ENCODE results near the gene AUTS2.

The AUTS2 gene

GRCh38 chr7:69605070-69605469 is 6.8 kb downstream of the AUTS2 start:
- TF ChIP-seq CTCF (IDR thresholded peaks at IDR 0.05; ENCODE audit: insufficient read depth, low read depth, low read length, missing control alignments): no peak
- DNase-seq (ENCODE audit: low read depth): no peak
- no peak overlapping the region for H3K4me3 ChIP-seq (ENCODE audit: low read depth, low read length)

- no peak for DNase-seq (ENCODE audit: low read depth)
- TF ChIP-seq CTCF (IDR thresholded peaks at IDR 0.05; ENCODE audit: insufficient read depth, low read depth, low read length, missing control alignments): no peak
- H3K4me3 ChIP-seq (ENCODE audit: low read depth, low read length): no peak overlapping the region
Observed at GRCh38 chr7:69605546-69605945, 7.3 kb downstream of the AUTS2 start.

GRCh38 chr7:69608049-69608448 is 9.8 kb downstream of the AUTS2 start:
- no peak for DNase-seq (ENCODE audit: low read depth)
- TF ChIP-seq CTCF (IDR thresholded peaks at IDR 0.05; ENCODE audit: insufficient read depth, low read depth, low read length, missing control alignments): no peak
- H3K4me3 ChIP-seq (ENCODE audit: low read depth, low read length): no peak overlapping the region

GRCh38 chr7:69608878-69609277 is 10.6 kb downstream of the AUTS2 start:
- no peak for TF ChIP-seq CTCF (IDR thresholded peaks at IDR 0.05; ENCODE audit: insufficient read depth, low read depth, low read length, missing control alignments)
- no peak for DNase-seq (ENCODE audit: low read depth)
- no peak overlapping the region for H3K4me3 ChIP-seq (ENCODE audit: low read depth, low read length)

GRCh38 chr7:69609541-69610373 is 11.5 kb downstream of the AUTS2 start:
- no peak overlapping the region for H3K4me3 ChIP-seq (ENCODE audit: low read depth, low read length)
- no peak for DNase-seq (ENCODE audit: low read depth)
- no peak for TF ChIP-seq CTCF (IDR thresholded peaks at IDR 0.05; ENCODE audit: insufficient read depth, low read depth, low read length, missing control alignments)

GRCh38 chr7:69610374-69611084 is 12.3 kb downstream of the AUTS2 start:
- no peak for DNase-seq (ENCODE audit: low read depth)
- H3K4me3 ChIP-seq (ENCODE audit: low read depth, low read length): no peak overlapping the region

More at GRCh38 chr7:69610374-69611084, 12.3 kb downstream of the AUTS2 start:
- no peak for TF ChIP-seq CTCF (IDR thresholded peaks at IDR 0.05; ENCODE audit: insufficient read depth, low read depth, low read length, missing control alignments)
